Fibroblast of the conjunctiva (primary cell): Measurements from ENCODE around the gene TYMP.
A peak's percentile ranks its signal among the peaks of the same experiment; 100 is the strongest.

Source experiments
- DNase-seq: peaks from one replicate; pipeline ENCODE4 v3.0.0-alpha.2; 2010; ENCODE audit warnings: low read depth

TYMP gene

DNA sequence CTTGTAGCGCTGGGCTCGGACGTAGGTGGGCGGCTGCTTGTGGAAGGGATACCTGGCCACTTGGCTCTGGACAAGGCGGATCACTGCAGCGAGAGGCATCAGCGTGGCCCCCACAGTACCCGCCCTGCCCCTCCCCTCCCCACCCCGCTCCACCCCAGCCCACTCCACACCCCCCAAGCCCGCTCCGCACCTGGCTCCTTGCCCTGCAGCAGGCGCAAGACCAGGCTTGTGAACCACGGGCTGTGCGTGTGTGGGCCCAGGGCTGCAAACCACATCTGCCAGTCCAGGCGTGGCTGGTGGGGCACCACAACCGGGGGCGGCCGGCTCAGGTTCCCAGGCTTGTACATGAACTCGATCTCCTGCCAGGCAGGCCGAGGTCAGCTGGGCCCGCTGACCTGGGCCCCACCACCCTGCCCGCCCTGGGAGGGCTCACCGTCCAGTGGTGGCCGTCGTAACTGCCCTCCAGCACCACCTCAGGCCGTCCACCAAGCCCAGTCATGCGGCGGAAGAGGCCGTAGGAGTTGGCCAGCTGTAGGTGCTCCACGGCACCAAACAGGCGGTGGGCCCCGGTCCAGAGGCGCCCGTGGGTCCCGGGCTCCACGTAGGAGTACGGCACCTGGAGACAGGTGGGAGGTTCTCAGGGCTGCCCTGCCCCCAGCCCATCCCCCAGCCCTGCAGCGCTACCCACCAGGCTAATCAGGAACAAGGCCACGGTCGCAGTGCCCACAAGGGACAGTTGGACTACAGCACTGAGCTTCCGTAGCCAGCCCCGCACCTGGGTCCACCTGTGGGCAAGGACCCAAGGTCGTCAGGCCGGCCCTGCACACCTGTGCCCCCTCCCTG, 25.2 kb downstream of the TYMP start:
- no peak for DNase-seq

DNA sequence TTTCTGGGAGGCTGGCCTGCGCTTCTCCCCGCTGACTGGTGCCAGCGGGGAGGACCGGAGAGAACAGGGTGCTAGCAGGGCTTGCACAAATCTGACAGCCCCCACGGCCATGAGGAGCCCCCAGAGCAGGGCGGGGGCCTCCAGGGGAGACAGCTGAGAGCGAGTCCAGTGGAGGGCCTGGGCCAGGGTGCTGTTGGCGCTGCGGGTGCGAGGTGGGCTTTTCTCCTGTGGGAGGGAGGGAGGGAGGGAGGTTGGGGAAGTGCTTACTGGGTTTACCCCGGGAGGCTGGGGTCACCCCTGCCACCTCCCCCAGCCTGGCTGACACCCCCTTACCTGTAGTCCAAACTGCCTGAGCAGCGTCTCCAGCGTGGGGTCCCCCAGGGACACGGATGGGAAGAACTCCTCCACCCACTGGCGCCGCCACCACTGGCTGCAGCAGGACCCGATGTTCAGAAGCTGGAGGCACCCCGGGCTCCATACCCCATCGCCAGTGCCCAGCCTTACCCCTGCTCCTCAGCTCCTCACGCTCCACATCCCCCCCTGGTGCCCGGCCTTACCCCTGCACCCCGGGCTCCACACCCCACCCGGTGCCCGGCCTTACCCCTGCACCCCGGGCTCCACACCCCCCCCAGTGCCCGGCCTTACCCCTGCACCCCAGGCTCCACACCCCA, 26.2 kb downstream of the TYMP start:
- DNase-seq: no peak

DNA sequence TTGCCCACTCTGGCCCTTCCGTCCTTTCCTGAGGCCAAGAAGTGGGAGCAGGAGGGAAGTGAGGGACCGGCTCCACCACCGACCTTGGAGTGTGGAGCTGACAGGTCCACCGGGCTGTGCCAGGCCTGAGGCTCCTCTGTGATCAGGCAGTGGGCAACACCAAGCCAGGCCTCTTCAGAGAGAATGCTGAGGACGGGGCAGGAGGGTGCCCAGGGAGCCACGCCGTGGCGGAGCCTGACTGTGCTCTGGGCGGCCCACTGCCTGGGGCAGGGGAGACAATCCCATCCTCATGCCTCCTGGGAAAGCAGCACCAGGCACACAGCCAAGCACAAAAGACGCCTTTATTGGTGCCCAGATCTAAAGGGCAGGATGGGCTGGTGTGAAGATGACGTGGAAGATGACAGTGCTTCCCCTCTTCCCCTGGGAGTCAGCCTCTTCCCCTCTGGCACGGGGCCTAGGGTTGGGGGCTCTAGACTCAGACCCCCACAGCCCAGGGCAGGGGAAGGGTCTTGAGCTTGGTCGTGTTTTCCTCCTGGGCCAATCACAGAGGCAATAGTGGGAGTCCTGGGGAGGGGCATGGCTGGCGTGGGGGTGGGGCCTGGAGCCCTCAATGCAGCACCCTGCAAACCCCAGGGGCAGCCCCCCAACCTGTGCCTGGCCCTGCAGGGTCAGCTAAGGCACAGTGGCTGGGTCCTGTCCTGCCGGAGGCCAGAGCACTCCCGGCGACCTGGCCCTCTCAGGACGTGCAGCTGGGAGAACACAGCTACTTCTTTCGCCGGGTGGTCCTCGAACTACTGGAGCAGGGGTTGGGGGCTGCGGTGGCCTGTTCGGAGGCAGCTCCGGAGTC, 27.0 kb downstream of the TYMP start:
- no peak for DNase-seq

DNA sequence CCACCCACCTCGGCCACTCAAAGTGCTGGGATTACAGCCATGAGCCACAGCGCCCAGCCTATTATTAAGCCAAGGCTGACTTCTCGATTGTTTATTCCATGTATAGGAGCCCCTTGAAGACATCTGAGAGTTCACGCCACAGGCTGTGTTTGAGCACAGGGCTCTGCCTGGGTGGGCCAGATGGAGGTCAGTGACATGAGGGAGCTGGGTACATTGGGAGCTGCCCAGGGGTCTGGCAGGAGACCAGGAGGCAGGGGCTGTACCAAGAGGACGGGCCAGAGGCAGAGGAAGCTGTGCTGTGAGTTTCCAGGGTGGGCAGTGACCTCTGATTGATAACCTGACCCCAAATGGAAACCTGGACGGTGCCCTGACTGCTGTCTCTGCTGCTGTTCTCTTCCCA, 27.7 kb downstream of the TYMP start:
- DNase-seq: no peak

DNA sequence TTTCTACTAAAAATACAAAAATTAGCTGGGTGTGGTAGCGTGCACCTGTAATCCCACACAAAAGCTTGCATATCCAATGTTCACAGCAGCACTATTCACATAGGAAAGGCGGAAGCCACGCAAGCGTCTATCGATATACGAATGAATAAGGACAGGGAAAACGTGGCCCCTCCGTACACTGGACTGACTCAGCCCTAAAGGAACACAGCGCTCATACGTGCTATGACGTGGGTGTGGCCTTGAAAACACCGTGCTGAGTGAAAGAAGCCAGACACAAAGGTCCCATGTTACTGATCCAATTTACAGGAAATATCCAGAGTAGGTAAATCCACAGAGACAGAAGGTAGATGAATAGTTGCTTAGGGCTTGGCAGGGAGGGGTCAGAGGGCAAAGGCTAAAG, 29.4 kb downstream of the TYMP start:
- no peak for DNase-seq

DNA sequence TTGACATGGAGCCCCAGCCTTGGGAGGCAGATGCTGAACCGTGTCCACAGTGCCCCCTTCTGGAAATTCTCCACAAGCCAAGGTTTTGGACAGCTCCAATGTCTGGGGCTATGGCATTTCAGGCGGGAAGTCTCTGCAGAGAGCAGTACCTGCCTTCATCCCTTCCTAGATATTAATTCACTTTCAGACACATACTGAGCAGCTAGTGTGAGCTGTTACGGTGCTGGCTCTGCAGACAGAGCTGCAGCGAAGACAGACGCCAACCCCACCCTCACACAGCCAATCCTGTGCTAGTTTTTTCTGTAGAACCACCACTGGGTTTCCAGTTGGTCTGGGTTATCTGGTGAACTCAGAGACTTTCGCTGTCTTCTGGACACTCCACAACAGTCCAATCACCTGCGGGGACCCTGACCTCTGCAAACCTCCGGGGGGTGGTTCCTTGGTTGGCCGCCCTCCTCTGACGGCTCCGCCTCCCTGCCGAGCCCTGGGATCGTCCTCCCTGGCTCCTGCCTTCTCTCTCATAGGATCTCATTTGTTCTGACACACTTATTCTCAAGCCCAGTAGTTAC, 31.4 kb downstream of the TYMP start:
- DNase-seq: peak; percentile 31

DNA sequence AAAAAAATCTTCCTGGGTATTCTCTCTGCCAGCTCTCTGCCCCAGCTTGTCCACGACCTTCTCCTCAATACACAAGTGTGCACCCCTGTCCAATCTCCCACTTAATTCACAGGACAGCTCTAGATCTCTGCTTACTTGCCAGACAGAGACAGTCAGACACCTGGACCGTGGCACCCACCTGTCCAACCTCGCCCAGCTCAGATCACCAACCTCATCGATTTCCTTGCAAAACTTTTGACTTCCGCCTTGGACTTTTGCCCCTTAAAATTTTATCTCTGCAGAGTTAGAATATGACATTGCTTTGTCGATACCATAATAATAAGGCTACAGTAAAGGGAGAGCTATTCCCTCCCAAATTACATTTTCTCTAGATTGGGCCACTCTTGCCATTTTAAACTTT, 32.7 kb downstream of the TYMP start:
- no peak for DNase-seq

DNA sequence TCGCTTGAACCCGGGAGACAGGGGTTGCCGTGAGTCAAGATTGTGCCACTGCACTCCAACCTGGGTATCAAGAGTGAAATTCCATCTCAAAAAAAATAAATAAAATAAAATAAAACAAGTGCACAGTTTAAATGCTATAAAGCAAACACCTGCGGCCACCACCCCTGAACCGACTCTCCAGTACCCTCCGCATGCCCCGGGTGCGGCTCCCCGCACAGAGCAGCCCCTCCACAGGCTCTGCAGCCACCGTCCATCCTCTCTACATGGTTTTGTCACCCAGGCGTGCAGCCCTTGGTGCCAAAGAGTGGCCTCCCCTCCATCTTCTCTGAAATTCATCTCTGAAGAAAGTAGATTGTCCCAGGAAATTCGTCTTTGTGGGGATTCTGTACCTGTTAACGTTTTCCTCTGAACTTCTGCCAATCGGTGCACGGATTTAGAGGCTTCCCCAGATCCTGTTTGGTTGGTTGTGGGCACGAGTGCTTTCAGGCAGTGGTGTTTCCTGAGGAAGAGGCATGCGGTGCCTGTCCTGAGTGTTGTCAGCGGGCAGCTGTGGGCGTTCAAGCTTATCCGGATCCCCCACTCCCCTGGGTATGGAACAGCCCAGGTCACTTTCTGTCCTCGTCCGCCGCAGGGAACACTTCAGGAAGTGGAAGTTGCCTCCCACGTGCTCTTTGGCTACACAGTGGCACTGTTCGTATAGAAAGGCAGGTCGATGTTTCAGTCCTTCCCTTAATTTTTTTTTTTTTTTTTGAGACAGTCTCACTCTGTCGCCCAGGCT, 39.1 kb downstream of the TYMP start:
- DNase-seq: no peak

DNA sequence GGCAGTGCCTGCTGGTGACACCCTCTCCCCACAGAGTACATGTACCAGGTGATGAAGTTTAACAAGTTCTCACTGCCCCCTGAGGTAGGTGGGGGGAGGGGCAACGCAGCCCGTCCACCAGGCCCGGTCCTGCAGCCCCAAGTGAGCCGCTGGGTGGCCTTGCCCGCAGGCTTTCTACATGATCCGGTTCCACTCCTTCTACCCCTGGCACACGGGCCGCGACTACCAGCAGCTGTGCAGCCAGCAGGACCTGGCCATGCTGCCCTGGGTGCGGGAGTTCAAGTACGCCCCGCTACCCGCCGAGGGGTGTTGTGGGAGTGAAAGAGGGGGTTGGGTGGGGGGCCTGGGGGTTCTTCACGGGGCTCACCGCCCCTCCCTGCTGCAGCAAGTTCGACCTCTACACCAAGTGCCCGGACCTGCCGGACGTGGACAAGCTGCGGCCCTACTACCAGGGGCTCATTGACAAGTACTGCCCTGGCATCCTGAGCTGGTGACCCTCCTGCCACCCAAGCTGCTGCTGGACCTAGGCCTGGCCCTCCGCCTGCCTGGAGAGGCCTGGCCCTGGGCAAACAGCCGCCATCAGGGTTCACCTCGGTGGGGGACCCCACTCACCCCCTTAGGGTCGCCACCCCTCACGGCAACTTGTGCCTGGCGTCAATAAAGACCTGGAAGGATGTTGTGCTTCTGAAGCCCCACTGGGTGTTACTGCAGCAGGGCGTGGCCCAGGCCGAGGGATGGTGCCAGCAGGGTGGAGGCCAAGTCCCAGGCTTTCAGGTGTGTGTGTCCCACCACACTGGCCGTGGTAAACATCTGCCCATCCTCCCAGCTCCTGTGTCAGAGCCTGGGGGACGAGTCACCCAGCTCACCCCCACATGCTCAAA, 40.2 kb downstream of the TYMP start:
- no peak for DNase-seq

DNA sequence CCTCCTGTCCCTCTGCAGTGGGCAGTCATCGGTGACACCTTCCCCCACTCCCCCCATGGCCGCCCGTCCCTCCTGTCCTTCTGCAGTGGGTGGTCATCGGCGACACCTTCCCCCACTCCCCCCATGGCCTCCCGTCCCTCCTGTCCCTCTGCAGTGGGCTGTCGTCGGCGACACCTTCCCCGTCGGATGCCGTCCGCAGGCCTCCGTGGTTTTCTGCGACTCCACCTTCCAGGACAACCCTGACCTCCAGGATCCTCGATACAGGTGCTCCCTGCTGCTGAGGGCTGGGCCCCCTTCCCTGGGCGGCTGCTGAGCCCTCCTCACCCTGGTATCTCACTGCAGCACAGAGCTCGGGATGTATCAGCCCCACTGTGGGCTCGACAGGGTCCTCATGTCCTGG, 40.9 kb downstream of the TYMP start:
- no peak for DNase-seq

DNA sequence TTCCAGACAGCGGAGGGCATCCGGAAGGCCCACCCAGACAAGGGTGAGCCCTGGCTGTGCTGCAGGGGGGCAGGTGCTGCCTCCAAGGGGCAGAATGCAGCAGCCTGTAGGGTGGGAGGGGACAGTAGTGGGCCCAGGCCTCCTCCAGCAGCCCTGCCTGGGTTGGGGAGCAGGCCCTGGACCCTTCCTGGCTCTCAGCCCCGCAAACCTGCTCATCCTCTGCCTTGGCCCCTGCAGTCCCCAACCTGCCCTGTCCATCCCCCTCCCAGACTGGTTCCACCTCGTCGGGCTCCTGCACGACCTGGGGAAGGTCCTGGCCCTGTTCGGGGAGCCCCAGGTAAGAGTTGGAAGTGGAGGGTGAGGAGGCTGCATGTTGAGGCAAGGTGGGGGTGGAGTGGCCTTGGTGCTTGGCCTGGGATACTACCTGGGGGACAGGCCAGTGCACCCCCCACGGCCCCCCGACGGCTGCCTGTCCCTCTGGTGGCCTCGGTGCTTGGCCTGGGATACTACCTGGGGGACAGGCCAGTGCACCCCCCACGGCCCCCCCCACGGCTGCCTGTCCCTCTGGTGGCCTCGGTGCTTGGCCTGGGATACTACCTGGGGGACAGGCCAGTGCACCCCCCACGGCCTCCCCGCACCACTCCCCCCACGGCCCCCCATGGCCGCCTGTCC, 41.7 kb downstream of the TYMP start:
- no peak for DNase-seq

DNA sequence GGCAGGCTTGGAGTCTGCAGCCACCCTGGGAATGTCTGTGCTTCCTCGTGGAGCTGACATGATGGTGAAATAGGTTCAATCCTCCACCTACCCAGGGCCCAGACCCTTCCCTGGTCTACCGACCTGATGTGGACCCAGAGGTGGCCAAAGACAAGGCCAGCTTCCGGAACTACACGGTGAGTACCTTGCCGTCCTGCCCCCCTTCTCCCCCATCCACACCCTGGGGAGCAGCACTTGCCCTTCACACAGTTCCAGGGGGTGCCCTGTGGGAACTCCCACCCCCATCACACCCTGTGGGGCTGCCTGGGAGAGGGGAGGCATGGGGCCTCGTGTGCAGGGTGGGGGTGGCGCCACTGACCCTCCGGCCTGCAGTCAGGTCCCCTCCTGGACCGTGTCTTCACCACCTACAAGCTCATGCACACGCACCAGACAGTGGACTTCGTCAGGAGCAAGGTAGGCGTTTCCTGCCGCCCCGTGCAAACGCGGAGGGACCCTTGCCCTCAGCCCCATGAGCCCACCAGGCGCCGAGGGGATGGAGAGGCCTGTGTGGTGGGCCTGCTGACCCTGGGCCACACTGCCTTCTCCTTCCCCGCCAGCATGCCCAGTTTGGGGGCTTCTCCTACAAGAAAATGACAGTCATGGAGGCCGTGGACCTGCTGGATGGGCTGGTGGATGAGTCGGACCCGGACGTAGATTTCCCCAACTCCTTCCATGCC, 42.4 kb downstream of the TYMP start:
- DNase-seq: no peak

DNA sequence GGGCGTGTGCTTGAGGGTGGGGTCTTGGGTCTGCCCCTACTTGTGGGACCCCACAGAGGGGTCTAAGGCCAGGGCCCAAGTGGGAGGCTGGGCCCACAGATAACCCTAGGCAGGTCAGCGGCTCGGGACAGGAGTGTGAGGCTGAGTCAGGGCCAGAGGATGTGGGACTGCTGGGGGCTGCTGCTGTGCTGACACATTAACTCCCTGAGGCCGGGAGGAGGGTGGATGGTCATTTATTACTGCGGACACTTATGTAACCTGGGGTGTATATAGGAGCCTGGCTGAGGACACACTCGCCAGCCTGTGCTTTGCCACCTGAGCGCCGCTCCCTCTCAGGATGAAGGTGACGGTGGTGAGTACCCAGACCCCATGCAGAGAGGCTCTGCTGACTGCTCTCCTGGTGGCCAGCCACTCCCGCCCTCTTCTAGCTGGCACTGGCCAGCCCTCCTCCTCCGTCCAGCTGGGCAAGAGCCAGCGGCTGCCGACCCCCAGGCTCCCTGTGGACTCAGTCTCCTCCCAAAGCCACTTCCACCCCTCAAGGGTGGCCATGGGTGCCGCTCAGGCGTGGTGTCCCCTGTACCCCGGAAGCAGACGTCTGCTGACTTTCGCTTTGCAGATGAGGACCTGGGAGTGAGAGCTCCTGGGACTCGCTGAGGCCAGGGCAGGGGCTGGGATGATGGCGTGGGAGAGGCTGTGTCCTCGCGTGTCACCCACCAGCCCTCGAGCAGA, 43.1 kb downstream of the TYMP start, which contains the start of gene MIOX:
Gene MIOX (plus strand): TSS at position 299 of the 729 bp plus-strand sequence. CDS start 39 bp downstream, at position 338.
- no peak for DNase-seq

DNA sequence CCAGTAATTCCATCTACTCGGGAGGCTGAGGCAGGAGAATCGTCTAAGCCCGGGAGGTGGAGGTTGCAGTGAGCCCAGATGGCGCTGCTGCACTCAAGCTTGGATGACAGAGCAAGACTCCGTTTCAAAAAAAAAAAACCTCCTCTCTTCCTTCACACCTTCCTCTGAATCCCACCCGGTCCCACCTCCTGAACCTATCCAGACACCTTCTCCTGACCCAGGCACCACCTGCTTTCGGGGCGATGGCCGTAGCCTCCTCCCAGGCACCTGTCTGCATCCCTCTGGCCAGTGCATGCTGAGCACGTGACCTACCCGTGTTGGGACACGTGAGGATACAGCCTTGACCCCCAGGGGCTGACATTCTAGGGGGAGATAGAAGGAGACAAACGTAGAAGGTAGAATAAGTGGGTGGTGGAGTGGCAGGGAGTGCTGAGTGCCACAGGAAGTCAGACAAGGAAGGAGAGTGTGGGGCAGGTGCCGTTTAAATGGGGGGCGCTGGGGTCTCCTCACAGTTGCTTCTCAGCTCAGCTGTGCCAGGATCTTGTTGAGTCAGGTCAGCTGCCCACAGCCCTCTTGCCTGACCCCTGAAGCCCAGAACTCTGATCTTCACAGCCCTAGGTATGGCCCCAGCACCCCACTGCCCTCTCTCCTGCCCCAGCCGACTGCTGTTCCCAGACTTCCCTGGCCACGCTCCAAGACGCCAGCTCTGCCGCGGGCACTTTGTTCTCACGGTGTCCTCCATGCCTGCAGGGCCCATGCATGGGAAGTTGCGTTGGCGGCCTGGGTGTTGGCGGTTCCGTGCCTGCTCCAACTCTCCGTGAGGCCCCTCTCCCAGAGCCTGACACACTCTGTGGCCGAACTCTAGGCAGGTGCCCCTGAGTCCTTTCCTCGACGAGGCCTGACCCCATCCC, 44.3 kb downstream of the TYMP start:
- no peak for DNase-seq

DNA sequence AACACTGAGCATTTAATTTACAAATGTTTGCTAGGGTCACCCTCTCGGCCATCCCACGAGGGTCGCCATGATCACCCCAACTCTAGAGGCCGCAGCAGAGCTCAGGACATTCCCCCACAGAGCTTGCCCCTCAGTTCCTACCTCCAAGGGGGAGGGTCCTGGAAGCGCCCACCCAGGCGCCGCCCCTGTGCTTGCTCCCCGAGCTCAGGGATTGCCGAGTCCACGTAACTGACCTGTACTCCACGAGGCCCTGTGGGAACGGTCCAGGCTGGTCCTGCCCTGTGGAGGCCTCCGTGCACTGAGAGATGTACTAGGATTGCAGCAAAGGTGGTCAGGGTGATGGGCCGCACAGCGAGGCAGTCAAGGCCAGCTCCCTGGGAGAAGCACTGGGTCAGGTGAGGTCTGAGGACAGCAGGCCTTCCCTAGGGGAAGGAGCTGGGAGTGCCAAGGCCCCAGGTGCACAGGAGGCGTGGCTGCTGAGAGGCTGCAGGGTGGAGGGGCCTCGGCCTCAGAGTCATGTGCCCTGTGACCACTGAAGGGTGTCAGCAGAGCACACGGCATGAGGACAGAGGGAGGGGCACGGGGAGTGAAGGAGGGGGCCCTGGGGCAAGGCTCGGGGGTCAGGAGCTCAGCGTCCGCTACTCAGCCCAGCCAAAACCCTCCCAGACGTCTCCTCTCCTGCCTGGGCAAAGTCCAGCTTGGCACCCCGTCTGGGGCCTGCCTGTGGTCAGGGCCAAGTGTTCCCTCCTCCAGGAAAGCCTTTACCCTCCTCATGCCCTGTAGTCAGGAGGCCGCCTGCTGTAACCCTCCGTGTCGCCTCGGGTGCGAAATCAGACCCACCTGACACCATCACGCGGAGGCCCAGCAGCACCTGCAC, 45.6 kb downstream of the TYMP start:
- no peak for DNase-seq

DNA sequence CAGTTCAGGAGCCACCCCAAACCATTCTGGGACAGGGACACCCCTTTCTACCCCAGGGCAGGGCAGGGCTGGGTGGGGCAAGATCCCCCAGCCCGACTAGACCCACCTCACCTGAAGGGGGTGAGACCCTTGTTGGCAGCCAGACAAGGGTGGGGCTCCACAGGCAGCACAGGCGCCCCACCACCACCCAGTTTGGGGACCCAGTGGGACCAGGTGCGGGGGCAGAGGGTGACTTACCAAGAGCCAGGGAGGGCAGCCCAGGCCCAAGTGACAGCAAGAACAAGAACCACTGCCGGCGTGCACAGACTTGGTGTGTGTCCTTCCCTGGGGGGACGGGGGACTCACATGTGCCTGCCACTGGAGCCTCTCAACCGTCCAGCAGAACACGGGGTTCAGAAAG, 46.3 kb downstream of the TYMP start:
- DNase-seq: no peak
